ENCODE measurements around the gene CAPN7. TPM values are rescaled to one million over a fixed set of nuclear protein-coding genes. Genes with fewer than 3 reads are reported as not detected.

Gene CAPN7
- total RNA-seq, 4 donors from 2014 or later, result 87.8 to 147 (median 116) TPM

DNA sequence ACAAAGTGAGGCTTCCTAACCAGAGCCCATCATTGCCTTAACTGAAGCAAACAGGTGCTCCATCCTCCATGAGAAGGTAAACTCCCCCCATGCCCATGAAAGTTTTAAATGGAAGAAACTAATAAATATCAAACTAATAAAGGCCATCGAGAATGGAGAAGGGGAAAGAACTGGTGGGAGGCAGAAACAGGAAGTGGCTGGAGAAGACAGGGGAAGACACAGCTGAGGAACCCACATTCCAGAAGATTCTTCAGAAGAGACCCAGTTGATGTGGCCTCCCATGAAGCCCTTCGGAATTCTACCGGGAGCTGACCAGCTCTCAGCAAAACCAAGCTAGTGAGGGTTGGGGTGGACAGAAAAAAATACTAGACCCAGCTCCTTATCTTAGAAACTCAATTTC is 84.7 kb downstream of the CAPN7 start:
- H3K36me3 ChIP-seq, result no peaks in the 10 kb centered on the region
- no peak for DNase-seq
- no peak overlapping the region for H3K4me3 ChIP-seq (replicated peaks in 1 of 3)
- H3K27me3 ChIP-seq, result no peaks in the 10 kb centered on the region
- WGBS, 2 donors, result 81 to 84% methylated on average over 3 of the region's 3 CpGs
- intact Hi-C loops (cut with DNase I), result no loop called here
- peaks cover 33 to 61% of the 10 kb centered on the region in 2 donors for H3K4me1 ChIP-seq
- peak overlapping the region; percentile 9 to 74 (median 70) for H3K27ac ChIP-seq
- H3K9me3 ChIP-seq, result no peaks in the 10 kb centered on the region
- no peak for TF ChIP-seq POLR2A (IDR thresholded peaks at IDR 0.05)
- TF ChIP-seq, protein P1, sequence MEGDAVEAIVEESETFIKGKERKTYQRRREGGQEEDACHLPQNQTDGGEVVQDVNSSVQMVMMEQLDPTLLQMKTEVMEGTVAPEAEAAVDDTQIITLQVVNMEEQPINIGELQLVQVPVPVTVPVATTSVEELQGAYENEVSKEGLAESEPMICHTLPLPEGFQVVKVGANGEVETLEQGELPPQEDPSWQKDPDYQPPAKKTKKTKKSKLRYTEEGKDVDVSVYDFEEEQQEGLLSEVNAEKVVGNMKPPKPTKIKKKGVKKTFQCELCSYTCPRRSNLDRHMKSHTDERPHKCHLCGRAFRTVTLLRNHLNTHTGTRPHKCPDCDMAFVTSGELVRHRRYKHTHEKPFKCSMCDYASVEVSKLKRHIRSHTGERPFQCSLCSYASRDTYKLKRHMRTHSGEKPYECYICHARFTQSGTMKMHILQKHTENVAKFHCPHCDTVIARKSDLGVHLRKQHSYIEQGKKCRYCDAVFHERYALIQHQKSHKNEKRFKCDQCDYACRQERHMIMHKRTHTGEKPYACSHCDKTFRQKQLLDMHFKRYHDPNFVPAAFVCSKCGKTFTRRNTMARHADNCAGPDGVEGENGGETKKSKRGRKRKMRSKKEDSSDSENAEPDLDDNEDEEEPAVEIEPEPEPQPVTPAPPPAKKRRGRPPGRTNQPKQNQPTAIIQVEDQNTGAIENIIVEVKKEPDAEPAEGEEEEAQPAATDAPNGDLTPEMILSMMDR (IDR thresholded peaks at IDR 0.05), result no peak

DNA sequence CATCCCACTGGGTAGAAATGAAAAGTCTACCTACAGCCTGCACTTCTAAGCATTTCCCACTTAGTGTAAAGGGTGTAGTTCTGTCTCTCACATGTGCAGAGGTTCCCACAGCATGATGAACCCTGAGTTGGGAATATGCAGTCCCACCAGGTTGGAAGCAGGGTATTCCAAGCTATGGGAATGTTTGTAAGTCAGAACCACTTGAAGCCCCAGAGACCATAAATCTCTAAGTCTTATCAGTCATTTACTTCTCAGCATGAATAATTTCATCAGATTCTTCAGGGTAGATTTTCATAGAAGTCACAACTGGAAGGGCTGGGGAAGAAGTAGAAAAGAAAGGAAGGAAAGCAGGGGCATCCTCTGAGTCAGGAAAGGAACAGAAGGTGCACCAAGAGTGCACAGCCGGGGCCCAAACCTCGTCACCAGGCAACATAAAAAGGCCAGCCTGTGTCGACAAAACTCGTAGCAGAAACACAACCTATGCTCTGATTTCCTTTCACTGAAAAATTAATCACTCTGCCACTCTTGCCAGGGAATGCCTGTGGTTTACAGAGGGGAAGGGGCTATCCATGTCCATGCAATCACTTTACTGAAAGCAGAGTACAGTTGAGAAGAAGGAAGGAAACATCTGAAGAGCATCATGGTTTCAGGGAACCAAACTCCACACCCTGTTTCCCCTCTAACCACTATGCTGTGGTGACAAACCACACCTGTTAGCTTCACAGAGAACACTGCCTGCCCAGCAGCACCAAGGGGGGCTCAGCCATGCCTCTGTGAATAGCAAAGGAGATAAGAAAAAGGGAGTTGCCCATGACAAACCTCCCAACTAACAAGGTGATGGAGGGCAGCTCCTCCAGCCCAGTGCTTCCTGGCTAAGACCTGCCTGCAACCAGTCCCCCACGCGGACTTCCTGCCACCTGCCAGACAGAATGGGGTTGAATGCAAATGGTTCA is 85.8 kb downstream of the CAPN7 start:
- Histone ChIP-seq H3K36me3 (no peaks in the 10 kb centered on the region), H3K27ac (peak overlapping the region; percentile 32 to 74 (median 70)), H3K27me3 (no peaks in the 10 kb centered on the region), H3K4me3 (replicated peaks in 1 of 3) (no peak overlapping the region), H3K9me3 (no peaks in the 10 kb centered on the region), H3K4me1 (peaks cover 36 to 65% of the 10 kb centered on the region in 2 donors)
- TF ChIP-seq POLR2A (IDR thresholded peaks at IDR 0.05), result no peak
- TF ChIP-seq, protein P1 (IDR thresholded peaks at IDR 0.05), result no peak
- no peak for DNase-seq
- intact Hi-C loops (cut with DNase I), result no loop called here
- WGBS, 2 donors, result 63 to 78% methylated on average over 6 of the region's 6 CpGs

DNA sequence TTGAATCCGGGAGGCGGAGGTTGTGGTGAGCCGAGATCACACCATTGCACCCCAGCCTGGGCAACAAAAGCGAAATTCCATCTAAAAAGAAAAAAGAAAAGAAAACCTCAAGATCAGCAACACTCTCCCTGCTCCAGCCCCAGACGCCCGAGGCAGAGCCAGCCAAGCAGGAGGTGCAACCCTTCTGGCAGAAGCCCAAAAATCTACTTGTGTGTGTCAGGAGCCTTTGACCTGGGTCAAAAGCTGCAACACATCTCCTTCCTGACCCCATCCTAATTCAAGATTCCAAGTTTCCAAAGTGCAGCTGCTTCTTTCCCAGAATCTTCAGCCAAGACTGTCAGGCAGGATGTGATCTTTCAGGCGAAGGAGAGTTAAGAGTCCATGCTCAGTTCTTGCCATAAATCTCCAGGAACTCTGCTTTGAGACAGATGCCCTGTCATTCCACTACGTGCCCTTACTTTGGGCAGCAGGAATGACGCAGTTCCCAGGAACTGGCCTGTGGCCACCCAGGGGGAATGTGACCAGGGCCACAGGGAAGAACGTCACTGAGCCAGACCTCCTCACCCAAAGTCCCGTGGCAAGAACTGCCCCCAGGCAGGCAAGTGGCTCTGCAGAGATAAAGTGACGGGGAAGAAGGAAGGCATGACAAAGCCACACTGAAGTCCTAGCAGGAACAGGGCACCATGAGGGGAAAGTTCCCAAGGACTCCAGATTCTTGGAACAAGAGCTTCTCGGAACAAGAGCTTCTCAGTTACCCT is 86.9 kb downstream of the CAPN7 start:
- Histone ChIP-seq H3K27me3 (no peaks in the 10 kb centered on the region), H3K9me3 (no peaks in the 10 kb centered on the region), H3K4me3 (replicated peaks in 1 of 3) (no peak overlapping the region), H3K36me3 (no peaks in the 10 kb centered on the region), H3K4me1 (peaks cover 38 to 74% of the 10 kb centered on the region in 2 donors), H3K27ac (peak overlapping the region; percentile 32 to 74 (median 70))
- peak; percentile 61 to 69 for DNase-seq
- TF ChIP-seq, protein P1 (IDR thresholded peaks at IDR 0.05), result no peak
- TF ChIP-seq POLR2A (IDR thresholded peaks at IDR 0.05), result no peak
- 30 to 32% methylated on average over 13 of the region's 13 CpGs for WGBS, 2 donors
- intact Hi-C loops (cut with DNase I), result no loop called here

DNA sequence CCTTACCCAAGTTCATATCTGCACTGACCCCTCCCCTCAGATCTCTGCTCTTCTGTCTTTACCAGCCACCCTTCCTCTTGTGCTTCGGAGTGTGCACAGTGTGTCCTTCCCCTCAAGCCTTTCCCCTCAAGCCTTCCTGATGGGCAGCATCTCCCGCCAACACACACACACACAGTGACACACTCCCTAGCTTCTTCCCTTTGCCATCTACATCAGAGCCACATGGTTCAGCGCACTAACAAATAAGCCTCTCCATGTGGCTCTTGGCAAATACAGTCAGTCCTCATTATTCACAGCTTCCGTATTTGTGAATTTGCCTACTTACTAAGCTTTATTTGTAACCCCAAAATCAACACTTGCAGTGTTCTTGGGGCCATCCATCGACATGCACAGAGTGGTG is 88.9 kb downstream of the CAPN7 start:
- no peaks in the 10 kb centered on the region for H3K36me3 ChIP-seq
- peaks cover 54 to 87% of the 10 kb centered on the region in 2 donors for H3K4me1 ChIP-seq
- peak overlapping the region; percentile 22 to 74 (median 57) for H3K27ac ChIP-seq
- H3K4me3 ChIP-seq (replicated peaks in 1 of 3), result no peak overlapping the region
- intact Hi-C loops (cut with DNase I), result no loop called here
- 72 to 75% methylated on average over 5 of the region's 5 CpGs for WGBS, 2 donors
- H3K9me3 ChIP-seq, result no peaks in the 10 kb centered on the region
- DNase-seq, result peak in 1 of 2 donors; percentile 35
- TF ChIP-seq POLR2A (IDR thresholded peaks at IDR 0.05), result no peak
- H3K27me3 ChIP-seq, result no peaks in the 10 kb centered on the region

DNA sequence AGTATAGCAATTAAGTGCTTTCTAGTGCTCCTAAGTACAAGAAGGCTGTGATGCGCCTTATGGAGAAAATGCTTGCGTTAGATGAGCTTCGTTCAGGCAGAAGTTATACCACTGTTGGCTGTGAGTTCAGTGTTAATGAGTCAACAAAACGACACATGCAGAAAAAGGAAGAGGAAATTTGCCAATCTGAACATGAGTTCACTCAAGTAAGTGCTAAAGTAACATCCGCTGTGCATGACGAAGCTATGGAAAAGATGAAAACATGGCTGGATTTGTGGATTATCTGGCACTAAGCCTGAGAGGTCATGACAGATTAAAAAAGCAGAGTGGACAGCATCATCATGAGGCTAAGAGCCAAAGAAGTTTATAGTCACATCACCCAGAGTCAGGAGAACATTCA is 89.5 kb downstream of the CAPN7 start:
- no peaks in the 10 kb centered on the region for H3K36me3 ChIP-seq
- H3K4me1 ChIP-seq, result peaks cover 54 to 90% of the 10 kb centered on the region in 2 donors
- DNase-seq, result no peak
- WGBS, 2 donors, result 64 to 67% methylated on average over 6 of the region's 6 CpGs
- H3K9me3 ChIP-seq, result no peaks in the 10 kb centered on the region
- peak overlapping the region; percentile 57 to 74 (median 65) for H3K27ac ChIP-seq
- TF ChIP-seq, protein P1 (IDR thresholded peaks at IDR 0.05), result no peak
- no peak for TF ChIP-seq POLR2A (IDR thresholded peaks at IDR 0.05)
- intact Hi-C loops (cut with DNase I), result no loop called here
- no peaks in the 10 kb centered on the region for H3K27me3 ChIP-seq
- no peak overlapping the region for H3K4me3 ChIP-seq (replicated peaks in 1 of 3)
